ENCODE data around the gene SLFN12L. TPM values are rescaled to one million over a fixed set of nuclear protein-coding genes. Genes with fewer than 3 reads are reported as not detected.
"Not testable (repeated sequence)": the region's sequence is repeated elsewhere in the genome, so short reads cannot be mapped to it uniquely, and the experiment has no call there.

Gene SLFN12L
- polyA plus RNA-seq (ENCODE audit: insufficient read length), result 0.19 TPM

GRCh38 chr17:35537601-35538141, at the start of gene SLFN12L:
Gene SLFN12L, minus strand, starts transcription at chr17:35537678. Its CDS starts 15,314 bp downstream, at chr17:35522364.
- DNase-seq, result peak; percentile 14

GRCh38 chr17:35586569-35587073, 49.1 kb upstream of the SLFN12L start:
- DNase-seq, result no peak

GRCh38 chr17:35584061-35584460, 46.6 kb upstream of the SLFN12L start:
- DNase-seq, result no peak

GRCh38 chr17:35578929-35579432, 41.5 kb upstream of the SLFN12L start:
- no peak for DNase-seq

GRCh38 chr17:35578197-35578928, 40.9 kb upstream of the SLFN12L start, which contains the start of gene PEX12:
Gene PEX12, minus strand, starts transcription at chr17:35578571. Its CDS starts 550 bp downstream, at chr17:35578021.
- DNase-seq, result peak; percentile 93

GRCh38 chr17:35577830-35578196, 40.3 kb upstream of the SLFN12L start:
- peak; percentile 15 for DNase-seq

- DNase-seq, result no peak
Measured at GRCh38 chr17:35575759-35576158, 38.3 kb upstream of the SLFN12L start.

- DNase-seq, result no peak
Measured at GRCh38 chr17:35569405-35569804, 31.9 kb upstream of the SLFN12L start.

GRCh38 chr17:35568561-35568960, 31.1 kb upstream of the SLFN12L start:
- no peak for DNase-seq

- no peak for DNase-seq
Measured at GRCh38 chr17:35566968-35567367, 29.5 kb upstream of the SLFN12L start.

- not testable (repeated sequence) for DNase-seq
Measured at GRCh38 chr17:35563181-35563580, 25.7 kb upstream of the SLFN12L start.

GRCh38 chr17:35560703-35561102, 23.2 kb upstream of the SLFN12L start, which contains the start of gene SLFN14:
Gene SLFN14, minus strand, starts transcription at chr17:35560819. Its CDS starts 2,757 bp downstream, at chr17:35558062.
- no peak for DNase-seq

GRCh38 chr17:35559495-35560210, 22.2 kb upstream of the SLFN12L start:
- DNase-seq, result no peak

GRCh38 chr17:35557353-35557752, 19.9 kb upstream of the SLFN12L start:
- no peak for DNase-seq

- DNase-seq, result no peak
Measured at GRCh38 chr17:35555691-35556090, 18.2 kb upstream of the SLFN12L start.

- no peak for DNase-seq
Measured at GRCh38 chr17:35554668-35555067, 17.2 kb upstream of the SLFN12L start.

- no peak for DNase-seq
Measured at GRCh38 chr17:35553310-35553709, 15.8 kb upstream of the SLFN12L start.

- no peak for DNase-seq
Measured at GRCh38 chr17:35548978-35549377, 11.5 kb upstream of the SLFN12L start.

GRCh38 chr17:35548208-35548810, 10.8 kb upstream of the SLFN12L start:
- DNase-seq, result no peak

- no peak for DNase-seq
Measured at GRCh38 chr17:35546487-35546886, 9.0 kb upstream of the SLFN12L start.

- no peak for DNase-seq
Measured at GRCh38 chr17:35545150-35545549, 7.7 kb upstream of the SLFN12L start.

- no peak for DNase-seq
Measured at GRCh38 chr17:35543856-35544255, 6.4 kb upstream of the SLFN12L start.

- DNase-seq, result no peak
Measured at GRCh38 chr17:35542990-35543389, 5.5 kb upstream of the SLFN12L start.

All from hindlimb muscle (tissue), 1 donor.